ENCODE measurements around the gene ERBB4.
"Not testable (repeated sequence)": the region's sequence is repeated elsewhere in the genome, so short reads cannot be mapped to it uniquely, and the experiment has no call there.

ERBB4 gene

GRCh38 chr2:212037062-212037461 lies 501.5 kb downstream of the ERBB4 start:
- no peak for DNase-seq

GRCh38 chr2:212034841-212035585 lies 503.6 kb downstream of the ERBB4 start:
- DNase-seq = no peak

GRCh38 chr2:212033888-212034287 lies 504.7 kb downstream of the ERBB4 start:
- DNase-seq = no peak

GRCh38 chr2:212032536-212033219 lies 505.9 kb downstream of the ERBB4 start:
- no peak for DNase-seq

GRCh38 chr2:212032032-212032431 lies 506.6 kb downstream of the ERBB4 start:
- no peak for DNase-seq

- DNase-seq = no peak
Observed at GRCh38 chr2:212030709-212031108, 507.9 kb downstream of the ERBB4 start.

- no peak for DNase-seq
Observed at GRCh38 chr2:212028798-212029394, 509.7 kb downstream of the ERBB4 start.

GRCh38 chr2:212027681-212028628 lies 510.6 kb downstream of the ERBB4 start:
- no peak for DNase-seq

GRCh38 chr2:212024040-212024439 lies 514.6 kb downstream of the ERBB4 start:
- no peak for DNase-seq

GRCh38 chr2:212022966-212023365 lies 515.6 kb downstream of the ERBB4 start:
- DNase-seq = no peak

GRCh38 chr2:212021947-212022346 lies 516.7 kb downstream of the ERBB4 start:
- DNase-seq = no peak

- DNase-seq = no peak
Observed at GRCh38 chr2:212015588-212015987, 523.0 kb downstream of the ERBB4 start.

- DNase-seq = no peak
Observed at GRCh38 chr2:212013626-212014025, 525.0 kb downstream of the ERBB4 start.

GRCh38 chr2:212010305-212010704 lies 528.3 kb downstream of the ERBB4 start:
- DNase-seq = not testable (repeated sequence)

- DNase-seq = no peak
Observed at GRCh38 chr2:212007972-212008371, 530.6 kb downstream of the ERBB4 start.

- no peak for DNase-seq
Observed at GRCh38 chr2:212005085-212005671, 533.4 kb downstream of the ERBB4 start.

GRCh38 chr2:212001325-212001724 lies 537.3 kb downstream of the ERBB4 start:
- DNase-seq = no peak

- DNase-seq = no peak
Observed at GRCh38 chr2:211996857-211997256, 541.7 kb downstream of the ERBB4 start.

GRCh38 chr2:211994806-211995205 lies 543.8 kb downstream of the ERBB4 start:
- no peak for DNase-seq

GRCh38 chr2:211990335-211990734 lies 548.3 kb downstream of the ERBB4 start:
- DNase-seq = no peak

- no peak for DNase-seq
Observed at GRCh38 chr2:211986313-211986712, 552.3 kb downstream of the ERBB4 start.

- DNase-seq = no peak
Observed at GRCh38 chr2:211985393-211985792, 553.2 kb downstream of the ERBB4 start.

GRCh38 chr2:211982162-211982561 lies 556.4 kb downstream of the ERBB4 start:
- DNase-seq = no peak

Data from NCI-H2107 (cell line).